OCI-LY1 (cell line): ENCODE data around the gene ZNF780A.

Source experiments
- H2AFZ ChIP-seq: fragments of 200-600 bp; sonication (generic), shearing (Covaris generic); 2 replicates; pipeline ENCODE4 v1.6.0; 2014; ENCODE audit warnings: antibody characterized with exemption, mild to moderate bottlenecking, low read length
- H3F3A ChIP-seq: fragments of 200-600 bp; sonication (generic), shearing (Covaris generic); 2 replicates; pipeline ENCODE4 v1.6.0; 2014; ENCODE audit warnings: mild to moderate bottlenecking, antibody characterized with exemption, low read length, moderate library complexity; ENCODE audit not compliant: insufficient read depth
- H3K27ac ChIP-seq: fragments of 200-600 bp; sonication (generic); 2 replicates; pipeline ENCODE4 v1.5.1; 2014; ENCODE audit warnings: low read length, mixed run types, mild to moderate bottlenecking, low read depth; ENCODE audit not compliant: poor library complexity, severe bottlenecking
- H3K27me3 ChIP-seq: fragments of 200-600 bp; sonication (generic); 2 replicates; pipeline ENCODE4 v1.6.0; 2014; ENCODE audit warnings: antibody characterized with exemption, mild to moderate bottlenecking, low read length, moderate library complexity; ENCODE audit not compliant: insufficient read depth
- H3K36me3 ChIP-seq: fragments of 200-600 bp; sonication (generic); 2 replicates; pipeline ENCODE4 v1.6.1; 2014; ENCODE audit warnings: mild to moderate bottlenecking, antibody characterized with exemption, low read length, moderate library complexity, mixed read lengths; ENCODE audit not compliant: insufficient read depth
- H3K4me1 ChIP-seq: fragments of 200-600 bp; sonication (generic); 2 replicates; pipeline ENCODE4 v1.5.1; 2014; ENCODE audit warnings: mild to moderate bottlenecking, low read length, moderate library complexity; ENCODE audit not compliant: insufficient read depth, severe bottlenecking
- H3K4me2 ChIP-seq: fragments of 200-600 bp; sonication (generic), shearing (Covaris generic); 2 replicates; pipeline ENCODE4 v1.6.1; 2014; ENCODE audit warnings: low read length
- H3K4me3 ChIP-seq: fragments of 200-600 bp; sonication (generic); 2 replicates; pipeline ENCODE4 v1.5.1; 2014; ENCODE audit warnings: low read length, low read depth, mild to moderate bottlenecking, mixed read lengths; ENCODE audit not compliant: poor library complexity, severe bottlenecking
- H3K79me2 ChIP-seq: fragments of 200-600 bp; shearing (Covaris generic); 2 replicates; pipeline ENCODE4 v1.6.1; 2016; ENCODE audit warnings: mixed run types, low read length, mixed read lengths; ENCODE audit not compliant: insufficient read depth
- H3K9ac ChIP-seq: fragments of 200-600 bp; sonication (generic), shearing (Covaris generic); 2 replicates; pipeline ENCODE4 v1.6.1; 2014; ENCODE audit warnings: mild to moderate bottlenecking, low read length, mixed read lengths
- H3K9me2 ChIP-seq: fragments of 200-600 bp; sonication (generic), shearing (Covaris generic); 2 replicates; pipeline ENCODE4 v1.6.1; 2014; ENCODE audit warnings: low read depth, mild to moderate bottlenecking, low read length, mixed read lengths
- H3K9me3 ChIP-seq: fragments of 200-600 bp; shearing (Covaris generic); 2 replicates; pipeline ENCODE4 v1.6.1; 2014; ENCODE audit warnings: low read length, mixed read lengths
- H4K20me1 ChIP-seq: fragments of 200-600 bp; sonication (generic), shearing (Covaris generic); 2 replicates; pipeline ENCODE4 v1.6.0; 2016; ENCODE audit warnings: mild to moderate bottlenecking, low read length; ENCODE audit not compliant: insufficient read depth
- CTCF ChIP-seq: fragments of 200-600 bp; sonication (generic), shearing (Covaris generic); IDR thresholded peaks from 2 replicates; pipeline ENCODE4 v1.5.1; 2017; ENCODE audit warnings: mild to moderate bottlenecking, antibody characterized with exemption, low read length, moderate library complexity, mixed read lengths
- EZH2 ChIP-seq: fragments of 200-600 bp; sonication (generic), shearing (Covaris generic); IDR thresholded peaks from 2 replicates; pipeline ENCODE4 v1.8.0; 2017; ENCODE audit warnings: borderline replicate concordance, mixed run types, mild to moderate bottlenecking, antibody characterized with exemption, low read length, moderate library complexity, mixed read lengths

ZNF780A gene

GRCh38 chr19:40055832-40056504 lies 34.8 kb downstream of the ZNF780A start, which contains the start of gene ZNF780B:
ZNF780B (minus strand) TSS chr19:40056231; CDS start chr19:40050332, 5,899 bp downstream.
- H3K4me2 ChIP-seq = peak within 1 kb of the TSS; percentile 79
- no peak for TF ChIP-seq EZH2
- TF ChIP-seq CTCF = no peak
- H3K27ac ChIP-seq = peak within 1 kb of the TSS; percentile 61
- H2AFZ ChIP-seq = peak within 1 kb of the TSS; percentile 33
- H3K27me3 ChIP-seq = no peaks in the 10 kb centered on the region
- H3K9me2 ChIP-seq = no peaks in the 10 kb centered on the region
- H3F3A ChIP-seq = no peaks in the 10 kb centered on the region
- peak within 1 kb of the TSS; percentile 80 for H3K9ac ChIP-seq
- H3K79me2 ChIP-seq = peaks cover 8% of the 10 kb centered on the region
- H3K4me1 ChIP-seq = peaks cover 19% of the 10 kb centered on the region
- peak within 1 kb of the TSS; percentile 87 for H3K4me3 ChIP-seq
- peaks cover 11% of the 10 kb centered on the region for H3K36me3 ChIP-seq
- H3K9me3 ChIP-seq = peaks cover 23% of the 10 kb centered on the region
- no peaks in the 10 kb centered on the region for H4K20me1 ChIP-seq

GRCh38 chr19:40055049-40055448 lies 35.7 kb downstream of the ZNF780A start:
- Histone ChIP-seq H2AFZ (no peak overlapping the region), H3K4me2 (peak overlapping the region; percentile 79), H3K9me3 (peaks cover 27% of the 10 kb centered on the region), H3K79me2 (peaks cover 8% of the 10 kb centered on the region), H3K4me3 (peak overlapping the region; percentile 87), H3K27me3 (no peaks in the 10 kb centered on the region), H3K27ac (no peak overlapping the region), H3F3A (no peaks in the 10 kb centered on the region), H3K9me2 (no peaks in the 10 kb centered on the region), H4K20me1 (no peaks in the 10 kb centered on the region), H3K9ac (peak overlapping the region; percentile 80), H3K36me3 (peaks cover 18% of the 10 kb centered on the region), H3K4me1 (peaks cover 19% of the 10 kb centered on the region)
- no peak for TF ChIP-seq EZH2
- TF ChIP-seq CTCF = no peak

DNA sequence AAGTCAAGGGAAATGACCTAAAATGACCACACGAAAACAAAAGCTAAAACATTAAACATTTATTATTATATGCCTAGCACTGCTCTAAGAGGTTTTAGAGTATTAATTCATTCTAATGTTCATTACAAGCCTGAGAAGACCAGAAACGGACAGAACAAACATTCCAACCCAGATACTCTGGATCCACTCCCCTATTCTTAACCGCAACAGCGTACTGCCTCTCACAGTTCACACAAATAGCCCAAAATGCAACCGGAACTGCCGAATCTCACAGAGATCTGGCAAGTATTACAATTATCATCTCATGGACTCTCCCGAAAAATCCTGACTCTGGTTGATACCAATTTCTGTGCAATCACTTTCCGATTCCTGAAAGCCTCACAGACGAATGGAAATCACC lies 36.1 kb downstream of the ZNF780A start:
- H3K9me3 ChIP-seq = peaks cover 23% of the 10 kb centered on the region
- no peaks in the 10 kb centered on the region for H3K27me3 ChIP-seq
- no peaks in the 10 kb centered on the region for H3K9me2 ChIP-seq
- H3K36me3 ChIP-seq = peaks cover 22% of the 10 kb centered on the region
- H3K27ac ChIP-seq = no peak overlapping the region
- H3K9ac ChIP-seq = no peak overlapping the region; the same call in 1 of the 2 replicates
- no peak overlapping the region for H2AFZ ChIP-seq
- no peaks in the 10 kb centered on the region for H3F3A ChIP-seq
- H3K79me2 ChIP-seq = peaks cover 8% of the 10 kb centered on the region
- peaks cover 19% of the 10 kb centered on the region for H3K4me1 ChIP-seq
- H3K4me3 ChIP-seq = peak overlapping the region; percentile 87
- no peaks in the 10 kb centered on the region for H4K20me1 ChIP-seq
- no peak for TF ChIP-seq EZH2
- TF ChIP-seq CTCF = no peak
- peak overlapping the region; percentile 79 for H3K4me2 ChIP-seq
